GM19463 (cell line): Measurements from ENCODE around the gene CDH13.

Source experiments
- ATAC-seq: cut with Tn5 transposase; IDR thresholded peaks from one replicate; pipeline ENCODE4 v1.9.1; 2021; ENCODE audit warnings: mild to moderate bottlenecking, moderate library complexity; ENCODE audit not compliant: unreplicated experiment

Gene CDH13

DNA sequence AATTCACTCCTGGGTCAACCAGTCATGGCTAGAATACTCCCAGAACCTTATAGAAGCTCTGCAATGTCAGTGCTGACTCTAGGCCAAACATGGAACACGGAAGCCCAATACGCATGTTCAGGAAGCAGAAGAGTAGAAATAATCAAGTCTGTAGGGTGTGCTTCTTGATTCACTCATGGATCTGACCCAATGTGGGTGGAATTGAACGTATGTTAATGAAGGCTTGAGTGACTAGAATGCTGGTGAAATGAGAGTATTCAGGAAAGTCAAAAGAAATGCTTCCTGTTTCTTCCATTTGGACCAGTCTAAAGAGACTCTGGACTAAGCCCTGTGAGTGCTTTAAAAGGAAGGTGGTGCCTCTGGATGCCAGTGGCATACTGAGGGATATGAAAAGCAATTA, 395.0 kb downstream of the CDH13 start:
- no peak for ATAC-seq

- ATAC-seq: no peak
Observed at GRCh38 chr16:83023011-83023410, 396.2 kb downstream of the CDH13 start.

DNA sequence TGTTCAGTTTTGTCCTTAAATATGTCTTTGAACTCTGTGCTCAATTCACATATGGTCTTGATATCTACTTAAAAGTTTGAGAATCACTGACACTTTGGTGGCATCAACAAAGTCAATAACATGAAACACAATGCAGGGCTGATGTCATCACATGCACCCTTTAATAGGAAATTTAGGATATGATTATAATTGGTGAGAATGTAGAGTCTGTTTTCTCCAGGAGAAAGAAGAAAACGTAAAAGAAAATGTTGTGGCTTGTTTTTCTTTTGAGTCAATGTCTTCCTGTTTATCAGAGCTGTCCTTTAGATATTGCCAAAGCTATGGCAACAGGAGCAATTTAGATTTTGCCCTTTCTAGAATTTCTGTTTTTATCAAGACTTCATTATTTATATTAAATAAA, 396.9 kb downstream of the CDH13 start:
- no peak for ATAC-seq

GRCh38 chr16:83027973-83028372, 401.2 kb downstream of the CDH13 start:
- ATAC-seq: no peak

DNA sequence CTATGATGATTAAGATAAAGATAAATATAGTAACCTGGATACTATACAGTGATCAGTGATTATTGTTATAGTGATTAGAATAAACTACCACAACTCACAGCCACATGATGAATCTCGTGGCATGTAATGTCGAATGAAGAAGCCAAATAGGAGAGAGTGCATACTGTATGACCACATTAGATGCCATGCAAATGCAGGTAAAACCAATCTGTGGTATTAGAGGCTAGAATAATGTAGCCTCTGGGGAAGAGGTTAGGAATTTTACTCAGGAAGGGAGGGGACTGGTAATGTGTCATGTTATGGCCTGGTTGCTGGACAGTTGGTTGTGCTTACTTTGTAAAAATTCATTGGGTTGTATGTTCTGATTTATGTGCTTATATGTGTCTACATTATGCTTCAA, 402.7 kb downstream of the CDH13 start:
- ATAC-seq: no peak

- no peak for ATAC-seq
Observed at GRCh38 chr16:83031524-83031923, 404.8 kb downstream of the CDH13 start.

- no peak for ATAC-seq
Observed at GRCh38 chr16:83037102-83037501, 410.3 kb downstream of the CDH13 start.

GRCh38 chr16:83037884-83038283, 411.1 kb downstream of the CDH13 start:
- ATAC-seq: no peak

- no peak for ATAC-seq
Observed at GRCh38 chr16:83040174-83040573, 413.4 kb downstream of the CDH13 start.

DNA sequence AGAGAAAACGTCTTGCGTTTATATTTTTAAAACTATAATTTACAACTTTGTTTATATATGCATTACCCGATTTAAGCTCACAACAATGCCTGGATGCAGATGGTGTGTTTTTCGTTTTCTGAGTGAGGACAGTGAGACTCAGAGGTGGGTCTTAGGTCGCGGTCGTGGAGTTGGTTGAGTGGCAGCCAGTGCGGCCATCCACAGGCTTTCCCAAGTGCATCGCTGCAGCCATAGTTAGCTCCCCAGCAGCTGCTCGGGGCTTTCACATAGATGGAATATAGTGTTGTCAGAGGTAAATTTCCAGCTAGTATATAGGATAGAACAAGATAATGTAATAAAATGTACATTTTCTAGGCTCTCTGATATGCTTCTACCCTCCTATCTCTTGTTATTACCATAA, 417.8 kb downstream of the CDH13 start:
- no peak for ATAC-seq

DNA sequence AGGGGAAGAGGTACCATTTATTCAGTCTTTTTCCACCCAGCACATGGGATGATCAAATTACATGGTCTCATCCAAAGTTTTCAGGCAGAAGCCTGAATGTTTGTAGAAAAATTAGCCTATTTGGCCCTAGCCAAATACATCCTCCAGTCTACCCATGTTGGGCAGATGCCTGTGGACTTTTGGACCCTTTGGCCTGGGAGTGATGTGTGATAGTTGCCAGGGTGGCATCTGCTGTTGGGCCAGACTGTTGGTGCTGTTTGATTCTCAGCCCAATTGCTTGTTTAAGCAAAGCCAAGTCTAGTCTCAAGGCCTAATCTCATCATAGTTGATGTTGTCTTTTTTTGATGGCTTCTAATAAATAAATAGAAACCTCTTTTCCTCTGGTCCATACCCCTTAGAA, 419.0 kb downstream of the CDH13 start:
- no peak for ATAC-seq

DNA sequence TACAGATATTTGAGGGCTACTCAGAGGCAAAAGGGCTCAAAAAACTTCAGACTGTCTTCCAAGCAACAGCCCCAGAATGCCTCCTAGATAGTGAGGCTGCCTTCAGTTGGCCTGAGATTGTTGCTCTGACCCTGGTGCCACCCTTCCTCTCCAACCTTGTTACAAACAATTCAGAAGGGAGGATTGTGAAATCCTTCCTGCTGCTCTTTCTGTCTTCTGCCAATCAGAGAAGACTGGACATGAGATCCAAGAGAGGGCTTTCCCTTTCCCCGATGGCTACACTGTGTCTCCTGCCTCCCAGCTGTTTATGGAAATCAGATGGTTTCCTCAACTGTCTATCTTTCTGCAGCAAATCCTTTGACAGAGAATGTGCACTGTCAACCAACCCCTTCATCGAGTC, 419.9 kb downstream of the CDH13 start:
- no peak for ATAC-seq

DNA sequence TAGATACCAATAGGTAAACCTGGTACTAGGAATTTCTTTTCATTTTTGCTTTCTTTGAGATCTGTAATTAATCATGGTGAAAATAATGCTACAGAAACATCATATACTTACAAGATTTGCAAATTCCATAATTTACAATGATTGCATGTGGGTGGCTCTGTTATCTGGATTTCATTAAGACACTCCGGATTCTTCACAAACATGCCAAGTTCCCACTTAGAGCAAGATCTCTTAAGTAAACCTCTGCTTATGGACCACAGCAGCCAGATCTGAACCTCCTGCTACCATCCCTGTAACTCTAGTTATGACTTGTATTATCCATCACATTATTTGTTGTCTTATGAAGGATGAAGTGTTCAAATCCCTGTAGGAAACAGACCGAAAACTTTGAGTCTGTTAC, 424.7 kb downstream of the CDH13 start:
- no peak for ATAC-seq

DNA sequence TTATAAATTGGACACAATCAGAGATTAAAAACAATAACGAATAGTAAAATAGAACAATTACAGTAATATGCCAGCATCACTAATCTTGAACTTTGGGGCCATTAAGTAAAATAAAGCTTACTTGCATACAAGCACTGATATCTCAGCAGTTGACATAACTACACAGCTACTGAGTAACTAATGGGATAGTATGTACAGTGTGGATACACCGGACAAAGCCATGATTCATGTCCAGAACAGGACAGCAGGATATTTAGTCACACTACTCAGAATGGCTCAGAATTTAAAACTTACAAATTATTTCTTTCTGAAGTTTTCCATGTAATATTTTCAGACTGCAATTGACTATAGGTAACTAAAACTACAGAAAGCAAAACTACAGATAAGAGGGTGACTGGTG, 427.5 kb downstream of the CDH13 start:
- ATAC-seq: no peak

- no peak for ATAC-seq
Observed at GRCh38 chr16:83058376-83058775, 431.6 kb downstream of the CDH13 start.

DNA sequence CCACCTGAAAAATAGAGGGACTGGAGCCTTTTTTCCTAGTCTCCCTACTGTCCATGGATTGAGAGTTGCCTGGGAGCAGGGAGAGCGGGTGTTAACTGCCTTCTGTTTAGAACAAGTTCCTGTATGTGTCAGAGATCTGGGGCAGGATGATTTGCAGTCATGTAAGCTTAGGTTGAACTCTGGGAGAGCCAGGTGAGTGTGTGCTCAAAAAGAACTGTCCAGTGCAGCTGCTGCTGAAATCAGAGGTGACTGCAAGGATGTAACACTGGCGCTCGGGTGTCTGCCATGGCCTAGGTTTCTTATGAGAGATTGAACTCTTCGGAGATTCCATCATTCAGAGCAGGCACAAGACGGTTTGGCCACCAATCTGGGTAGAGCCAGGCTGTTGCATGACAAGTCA, 432.5 kb downstream of the CDH13 start:
- no peak for ATAC-seq

- ATAC-seq: no peak
Observed at GRCh38 chr16:83066011-83066410, 439.2 kb downstream of the CDH13 start.

- no peak for ATAC-seq
Observed at GRCh38 chr16:83066881-83067280, 440.1 kb downstream of the CDH13 start.

DNA sequence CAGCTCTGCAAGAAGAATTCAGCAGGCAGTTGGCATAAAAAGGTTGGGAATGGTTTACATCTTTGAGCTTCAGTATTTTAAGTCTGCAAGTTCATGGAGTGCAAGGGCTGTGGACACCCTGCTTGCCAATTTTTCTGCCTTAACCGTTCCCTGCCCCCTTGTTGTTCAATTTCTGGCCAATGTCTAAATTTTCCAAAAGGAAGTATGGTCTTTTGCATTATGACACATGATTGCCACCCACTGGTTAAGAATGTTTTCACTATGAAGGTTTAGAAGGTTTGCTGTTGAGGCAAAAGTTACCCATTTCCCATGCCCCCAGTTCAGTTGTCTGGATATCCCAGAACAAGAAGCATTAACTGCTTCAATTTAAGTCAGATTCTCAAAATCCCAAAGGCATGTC, 441.9 kb downstream of the CDH13 start:
- no peak for ATAC-seq

DNA sequence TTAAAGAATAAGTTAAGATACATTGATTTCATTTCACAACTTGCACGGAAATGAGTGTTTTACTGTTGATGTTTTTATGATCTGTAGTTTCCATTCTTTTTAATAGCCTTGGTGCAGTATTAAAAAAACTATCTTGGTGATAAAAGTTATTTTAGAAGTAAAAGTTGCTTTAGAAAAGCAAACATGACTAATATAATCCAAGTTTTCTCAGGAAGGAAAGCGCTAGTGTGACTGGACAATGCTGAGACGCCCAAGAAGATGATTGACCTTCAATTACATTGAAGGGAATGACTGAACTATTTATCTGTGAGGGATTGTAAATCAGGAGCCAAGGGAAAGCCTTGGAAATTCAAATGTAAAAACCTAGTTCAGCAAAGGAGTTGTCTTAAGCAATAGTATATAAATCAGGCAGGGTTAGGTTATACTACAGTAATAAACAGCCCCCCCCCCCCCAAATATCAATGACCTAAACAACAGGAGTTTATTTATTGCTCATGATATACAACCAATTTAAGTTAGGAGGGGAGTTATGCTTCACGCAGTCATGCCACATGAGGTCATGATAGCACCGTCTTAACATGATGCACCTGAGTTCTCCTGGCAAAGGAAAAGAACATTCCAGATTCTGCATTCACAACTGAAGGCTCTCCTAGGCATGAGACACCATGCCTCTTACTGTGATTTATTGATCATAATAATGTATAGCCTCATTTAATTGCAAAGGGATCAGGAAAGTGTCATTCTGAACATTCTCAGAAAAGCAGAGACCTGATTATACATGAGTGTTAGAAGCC, 443.8 kb downstream of the CDH13 start:
- no peak for ATAC-seq

- ATAC-seq: no peak
Observed at GRCh38 chr16:83075956-83076355, 449.2 kb downstream of the CDH13 start.

- no peak for ATAC-seq
Observed at GRCh38 chr16:83083361-83083760, 456.6 kb downstream of the CDH13 start.

DNA sequence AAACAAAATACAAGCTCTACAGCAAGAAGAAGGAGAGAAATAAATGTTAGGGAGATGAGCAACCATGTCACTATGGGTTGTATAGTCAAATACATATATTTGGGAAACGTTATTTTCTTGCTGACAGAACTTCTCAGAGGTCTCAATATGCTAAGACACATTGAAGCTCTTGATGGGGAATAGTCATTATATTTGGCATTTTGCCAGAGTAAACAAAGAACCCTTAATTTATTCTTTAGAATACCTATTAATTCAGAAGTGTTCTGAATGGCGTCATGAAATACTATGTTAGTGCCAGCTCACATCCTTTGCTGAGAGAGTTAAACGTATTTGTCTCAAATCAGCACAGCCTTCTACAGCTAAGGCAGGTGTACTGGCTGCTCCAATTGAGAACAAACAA, 458.9 kb downstream of the CDH13 start:
- ATAC-seq: no peak
